Measurements from ENCODE around the gene SLC4A4.

DNA sequence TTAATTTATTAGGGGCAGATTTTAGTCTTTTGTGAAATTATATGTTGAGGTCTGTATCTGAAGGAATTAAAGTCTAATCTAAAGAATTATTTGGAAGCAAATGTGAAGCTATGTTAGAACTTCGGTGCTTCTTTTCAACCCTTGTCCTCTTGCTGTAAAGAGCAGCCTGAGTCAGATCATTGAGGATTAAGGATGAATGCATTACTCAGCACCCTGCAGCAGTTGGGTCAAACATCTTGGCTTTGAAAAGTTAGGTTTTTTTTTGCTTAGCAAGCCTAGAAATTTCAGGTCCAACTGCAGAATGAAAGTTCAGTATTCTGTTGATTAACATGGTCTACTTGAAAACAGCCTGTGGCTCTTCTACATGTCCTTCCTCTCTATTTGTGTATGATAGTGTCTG lies 57.6 kb downstream of the SLC4A4 start:
- TF ChIP-seq CTCF (IDR thresholded peaks at IDR 0.05; ENCODE audit: low read length), result no peak
- TF ChIP-seq EZH2 (IDR thresholded peaks at IDR 0.05; ENCODE audit: borderline replicate concordance, low read length), result no peak
